ENCODE measurements around the gene PDSS2.
"Not testable (repeated sequence)": the region's sequence is repeated elsewhere in the genome, so short reads cannot be mapped to it uniquely, and the experiment has no call there.

The PDSS2 gene

DNA sequence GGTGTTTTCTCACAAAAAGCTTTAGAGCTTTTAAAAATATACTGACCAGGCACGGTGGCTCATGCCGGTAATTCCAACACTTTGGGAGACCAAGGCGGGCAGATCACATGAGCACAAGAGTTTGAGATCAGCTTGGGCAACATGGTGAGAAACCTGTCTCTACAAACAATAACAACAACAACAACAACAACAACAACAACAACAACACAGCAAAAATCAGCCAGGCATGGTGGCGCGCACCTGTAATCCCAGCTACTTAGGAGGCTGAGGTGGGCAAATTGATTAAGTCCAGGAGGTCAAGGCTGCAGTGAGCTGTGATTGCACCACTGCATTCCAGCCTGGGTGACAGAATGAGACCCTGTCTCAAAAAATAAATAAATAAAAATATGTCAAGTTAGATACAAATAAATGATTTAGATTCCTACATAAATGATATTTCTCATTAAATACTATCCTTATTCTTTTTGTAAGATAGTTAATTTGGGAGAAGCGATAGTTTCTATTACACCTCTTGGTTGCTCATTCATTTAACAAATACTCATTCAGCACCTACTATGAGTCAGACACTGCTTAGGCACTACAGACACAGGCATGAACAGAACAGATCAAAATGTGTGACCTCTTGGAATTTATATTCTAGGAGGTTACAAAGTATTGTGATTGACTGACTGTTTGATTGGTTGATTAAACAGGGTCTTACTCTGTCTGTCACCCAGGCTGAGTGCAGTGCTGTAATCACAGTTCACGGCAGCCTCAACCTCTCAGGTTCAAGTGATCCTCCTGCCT, 260.5 kb downstream of the PDSS2 start:
- TF ChIP-seq CTCF (IDR thresholded peaks at IDR 0.05; ENCODE audit: control insufficient read depth, extremely low read depth, insufficient read depth), result no peak
- no peak for DNase-seq (ENCODE audit: low read depth)
- no peak overlapping the region for H3K4me3 ChIP-seq (ENCODE audit: low read depth, low read length)

DNA sequence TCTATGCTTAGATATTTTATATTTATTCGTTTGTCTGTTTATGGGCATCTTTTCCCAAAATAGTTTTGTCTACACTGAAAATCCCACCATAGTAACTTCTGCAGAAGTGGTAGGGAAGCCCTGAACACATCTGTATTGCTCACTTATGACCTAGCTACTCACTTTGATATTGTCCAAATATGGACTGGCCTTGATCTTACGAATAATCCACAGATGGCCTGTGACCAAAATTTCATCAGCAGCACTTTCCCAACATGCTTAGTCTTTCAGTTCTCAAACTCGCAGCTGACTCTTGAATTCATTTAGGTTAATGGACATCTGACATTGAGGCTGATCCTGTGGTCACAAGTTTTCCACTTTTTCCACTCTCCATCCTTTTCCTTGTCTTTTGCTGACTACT, 263.2 kb downstream of the PDSS2 start:
- no peak overlapping the region for H3K4me3 ChIP-seq (ENCODE audit: low read depth, low read length)
- TF ChIP-seq CTCF (IDR thresholded peaks at IDR 0.05; ENCODE audit: control insufficient read depth, extremely low read depth, insufficient read depth), result no peak
- no peak for DNase-seq (ENCODE audit: low read depth)

- DNase-seq (ENCODE audit: low read depth), result not testable (repeated sequence)
Measured at GRCh38 chr6:107194723-107195122, 264.6 kb downstream of the PDSS2 start.

DNA sequence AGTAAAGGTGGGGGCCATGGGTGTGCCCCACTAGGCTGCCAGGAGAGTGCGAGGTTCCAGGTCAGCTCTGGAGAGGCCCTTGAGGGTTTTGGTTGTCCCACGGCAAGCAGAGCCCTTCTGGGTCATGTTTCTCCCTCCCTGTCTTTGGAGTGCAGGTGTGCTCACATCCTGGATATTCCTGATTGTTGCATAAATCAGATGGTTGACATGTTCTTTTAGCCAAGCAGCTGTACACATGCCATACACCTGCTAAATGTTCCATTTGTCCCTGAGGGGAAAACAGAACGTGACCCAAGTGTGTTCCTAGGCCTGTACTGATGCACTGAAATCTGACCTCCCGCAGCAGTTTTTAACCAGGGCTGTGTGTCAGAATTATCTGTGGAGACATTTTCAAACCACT, 266.5 kb downstream of the PDSS2 start:
- DNase-seq (ENCODE audit: low read depth), result no peak
- no peak for TF ChIP-seq CTCF (IDR thresholded peaks at IDR 0.05; ENCODE audit: control insufficient read depth, extremely low read depth, insufficient read depth)
- H3K4me3 ChIP-seq (ENCODE audit: low read depth, low read length), result no peak overlapping the region

More at GRCh38 chr6:107194723-107195122, 264.6 kb downstream of the PDSS2 start:
- not testable (repeated sequence) for H3K4me3 ChIP-seq (ENCODE audit: low read depth, low read length)

- TF ChIP-seq CTCF (IDR thresholded peaks at IDR 0.05; ENCODE audit: control insufficient read depth, extremely low read depth, insufficient read depth), result no peak
- DNase-seq (ENCODE audit: low read depth), result no peak
- no peak overlapping the region for H3K4me3 ChIP-seq (ENCODE audit: low read depth, low read length)
Measured at GRCh38 chr6:107187630-107188029, 271.7 kb downstream of the PDSS2 start.

DNA sequence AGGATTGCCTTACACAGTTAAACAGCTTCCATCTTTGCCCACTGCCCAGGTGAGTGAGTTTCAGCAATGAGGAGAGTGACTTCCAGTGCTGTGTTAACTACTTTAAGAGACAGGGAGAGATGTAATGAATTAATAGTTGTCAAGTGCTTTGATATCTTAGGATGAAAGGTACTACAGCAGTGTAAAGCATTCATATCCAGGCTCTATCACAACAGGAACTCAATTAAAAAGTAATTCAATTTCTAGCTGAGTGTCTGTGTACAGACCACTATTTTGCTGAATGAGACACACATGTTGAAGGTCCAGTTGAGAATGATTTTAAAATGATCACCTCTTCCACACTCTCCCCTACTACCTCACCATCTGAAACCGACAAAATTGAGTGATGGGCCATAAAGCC, 273.3 kb downstream of the PDSS2 start:
- no peak for DNase-seq (ENCODE audit: low read depth)
- no peak for TF ChIP-seq CTCF (IDR thresholded peaks at IDR 0.05; ENCODE audit: control insufficient read depth, extremely low read depth, insufficient read depth)

GRCh38 chr6:107185391-107185970, 273.9 kb downstream of the PDSS2 start:
- H3K4me3 ChIP-seq (ENCODE audit: low read depth, low read length), result no peak overlapping the region
- peak; percentile 83 for TF ChIP-seq CTCF (IDR thresholded peaks at IDR 0.05; ENCODE audit: control insufficient read depth, extremely low read depth, insufficient read depth)
- DNase-seq (ENCODE audit: low read depth), result peak; percentile 59

More for the DNA sequence above, 273.3 kb downstream of the PDSS2 start:
- no peak overlapping the region for H3K4me3 ChIP-seq (ENCODE audit: low read depth, low read length)
